Stimulated activated CD4-positive, alpha-beta T cell treated with anti-CD3 and anti-CD28 coated beads, Interleukin-4, amount 100 ng/mL, for 4 hours (primary cell): ENCODE results near the gene PPM1D.
A peak's percentile ranks its signal among the peaks of the same experiment; 100 is the strongest.

Experiments used
- DNase-seq, 2 experiments: peaks; one replicate each; pipeline ENCODE4 v3.0.0-alpha.2; 2020

The PPM1D gene

GRCh38 chr17:60676758-60677307, 76.8 kb downstream of the PPM1D start:
- no peak for DNase-seq

- peak; percentile 87 to 97 for DNase-seq
These were observed 77.5 kb downstream of the PPM1D start, which contains the start of gene BCAS3 for GRCh38 chr17:60677308-60678117. TSS of gene BCAS3 (plus strand) at chr17:60677851.

- no peak for DNase-seq
These were observed 78.1 kb downstream of the PPM1D start for GRCh38 chr17:60678118-60678444.

- no peak for DNase-seq
These were observed 79.3 kb downstream of the PPM1D start for GRCh38 chr17:60679287-60679686.

- no peak for DNase-seq
These were observed 80.8 kb downstream of the PPM1D start for GRCh38 chr17:60680754-60681153.

GRCh38 chr17:60685437-60685836, 85.4 kb downstream of the PPM1D start:
- no peak for DNase-seq

GRCh38 chr17:60695960-60696359, 96.0 kb downstream of the PPM1D start:
- no peak for DNase-seq

GRCh38 chr17:60699090-60699489, 99.1 kb downstream of the PPM1D start:
- DNase-seq, result no peak

GRCh38 chr17:60704170-60704569, 104.2 kb downstream of the PPM1D start:
- no peak for DNase-seq

- DNase-seq, result no peak
These were observed 112.7 kb downstream of the PPM1D start for GRCh38 chr17:60712675-60713074.

GRCh38 chr17:60713608-60714007, 113.6 kb downstream of the PPM1D start:
- DNase-seq, result no peak
